Amniotic epithelial cell (primary cell): ENCODE measurements around the gene SBDS.
"Not testable (repeated sequence)": the region's sequence is repeated elsewhere in the genome, so short reads cannot be mapped to it uniquely, and the experiment has no call there.

Source experiments
- DNase-seq: peaks from one replicate; pipeline ENCODE4 v3.0.0-alpha.2; 2010; ENCODE audit warnings: low read depth

SBDS gene

DNA sequence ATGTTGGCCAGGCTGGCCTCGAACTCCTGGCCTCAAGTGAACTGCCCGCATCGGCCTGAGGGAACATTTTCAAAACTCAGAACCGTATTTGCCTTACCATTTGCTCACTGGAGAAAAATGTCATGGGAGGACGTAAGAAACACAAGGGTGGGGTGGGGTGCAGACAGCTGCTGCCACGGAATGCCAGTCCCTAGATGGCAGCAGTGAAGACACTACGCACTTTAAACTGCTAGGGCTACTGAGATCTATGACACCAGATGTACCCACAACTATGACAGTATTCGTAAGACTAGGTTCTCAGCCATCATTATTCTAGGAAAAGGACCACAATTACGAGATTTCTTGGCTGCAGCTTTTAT lies 716 bp downstream of the SBDS start:
- peak; percentile 79 for DNase-seq

DNA sequence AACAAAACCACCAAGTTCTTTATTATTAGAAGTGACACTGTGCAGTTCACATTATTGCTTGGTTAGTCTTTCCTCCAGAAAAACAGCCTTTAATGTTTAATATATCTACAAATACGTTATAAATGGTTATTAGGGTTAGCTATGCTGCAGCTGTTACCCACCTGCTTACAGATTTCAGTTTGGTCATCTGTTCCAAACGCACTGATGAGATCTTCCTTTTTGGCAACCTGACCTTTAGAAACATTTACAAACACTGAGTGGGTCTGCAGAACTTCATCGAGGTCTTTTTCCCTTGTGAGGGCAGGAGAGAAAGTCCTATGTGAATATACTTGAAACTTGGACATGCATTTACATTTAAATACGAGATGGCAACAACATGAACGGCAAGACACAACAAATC lies 1.3 kb downstream of the SBDS start:
- DNase-seq, result not testable (repeated sequence)

DNA sequence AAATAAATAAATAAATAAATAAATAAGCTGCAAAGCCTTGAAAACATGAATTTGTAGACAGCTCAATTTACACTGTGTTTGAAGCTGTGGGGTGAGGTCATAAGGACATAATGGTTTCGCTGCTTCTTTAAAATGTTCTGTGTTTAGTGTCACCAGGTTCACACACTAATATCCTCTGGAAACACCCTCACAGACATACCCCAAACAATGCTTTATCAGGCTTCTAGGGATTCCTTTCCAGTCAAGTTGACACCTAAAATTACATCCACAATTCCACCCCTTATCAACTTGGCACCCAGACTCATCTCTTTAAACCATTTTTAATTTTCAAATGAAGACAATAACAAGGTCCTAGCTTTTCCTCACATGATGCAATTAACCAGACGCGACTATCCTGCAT lies 5.8 kb downstream of the SBDS start:
- DNase-seq, result not testable (repeated sequence)

DNA sequence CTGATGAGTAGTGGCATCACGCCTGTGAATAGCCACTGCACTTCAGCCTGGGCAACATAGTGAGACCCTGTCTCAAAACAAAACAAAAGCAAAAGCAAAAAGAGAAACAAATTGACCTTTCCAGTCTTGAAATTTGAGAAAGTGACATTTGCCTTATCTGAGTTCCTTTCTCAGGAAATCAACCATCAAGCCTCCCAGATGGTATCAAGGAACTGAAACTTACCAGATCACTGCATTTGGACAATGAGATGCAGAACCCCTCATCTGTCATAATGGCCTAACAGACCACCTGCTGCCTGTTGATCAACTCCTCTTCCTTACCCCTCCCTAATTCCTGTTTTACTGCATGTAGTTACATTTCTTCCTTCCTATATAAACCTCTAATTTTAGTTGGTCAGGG lies 15.1 kb downstream of the SBDS start:
- DNase-seq, result not testable (repeated sequence)

DNA sequence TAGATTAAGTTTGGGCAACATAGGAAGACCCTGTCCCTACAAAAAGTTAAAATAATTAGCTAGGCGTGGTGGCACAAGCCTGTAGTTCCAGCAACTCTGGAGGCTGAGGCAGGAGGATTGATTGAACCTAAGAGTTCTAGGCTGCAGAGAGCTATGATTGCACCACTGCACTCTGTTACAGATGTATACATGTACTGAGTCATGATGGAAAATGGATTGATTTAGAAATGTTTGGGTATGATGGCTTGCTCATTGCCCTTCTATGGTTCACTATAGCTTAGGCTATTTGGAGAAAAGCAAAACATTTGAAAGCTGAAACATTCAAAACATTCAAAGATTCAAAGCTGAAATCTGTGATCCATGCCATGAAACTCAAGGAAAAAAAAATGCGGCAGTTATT lies 16.4 kb downstream of the SBDS start:
- peak; percentile 11 for DNase-seq

DNA sequence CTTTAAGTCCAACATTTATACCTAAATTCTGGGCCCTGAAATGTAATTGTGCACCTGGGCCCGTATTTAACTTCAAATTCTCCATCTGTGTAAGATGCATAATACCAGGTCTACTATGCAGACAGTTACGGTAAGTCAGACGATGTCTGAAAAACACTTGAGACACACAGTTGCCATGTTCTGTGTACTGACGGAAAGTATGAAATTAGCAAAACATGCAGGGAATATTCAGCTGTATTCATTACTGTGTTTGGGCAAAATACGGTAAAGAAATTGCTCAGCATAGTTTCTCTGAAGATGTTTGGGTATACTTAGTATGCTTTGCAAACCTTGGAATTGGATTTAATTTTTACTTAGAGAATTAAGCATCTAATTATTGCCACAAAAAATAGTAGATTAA lies 17.1 kb downstream of the SBDS start:
- DNase-seq, result not testable (repeated sequence)

DNA sequence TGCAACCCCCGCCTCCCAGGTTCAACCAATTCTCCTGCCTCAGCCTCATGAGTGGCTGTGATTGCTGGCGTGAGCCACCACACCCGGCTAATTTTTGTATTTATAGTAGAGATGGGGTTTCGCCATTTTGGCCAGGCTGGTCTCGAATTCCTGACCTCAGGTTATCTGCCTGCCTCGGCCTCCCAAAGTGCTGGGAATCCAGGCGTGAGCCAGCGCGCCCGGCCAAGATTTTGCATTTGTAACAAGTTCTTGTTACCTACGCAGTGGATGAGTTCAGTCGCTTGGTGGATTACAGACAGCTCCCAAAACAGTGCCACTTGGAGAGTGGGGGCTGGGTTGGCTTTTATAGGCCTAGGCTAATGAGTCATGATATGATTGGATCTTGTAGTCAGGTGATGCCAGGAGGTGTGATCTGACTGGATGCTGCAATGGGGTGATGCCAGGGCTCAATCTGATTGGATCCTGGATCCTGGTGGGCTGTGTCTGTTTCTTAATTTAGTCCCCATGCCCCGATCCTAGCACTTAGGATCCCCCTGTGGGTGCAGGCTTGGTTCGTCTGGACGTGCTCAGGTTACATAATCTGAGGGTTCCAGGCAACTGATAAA lies 20.3 kb downstream of the SBDS start:
- no peak for DNase-seq

DNA sequence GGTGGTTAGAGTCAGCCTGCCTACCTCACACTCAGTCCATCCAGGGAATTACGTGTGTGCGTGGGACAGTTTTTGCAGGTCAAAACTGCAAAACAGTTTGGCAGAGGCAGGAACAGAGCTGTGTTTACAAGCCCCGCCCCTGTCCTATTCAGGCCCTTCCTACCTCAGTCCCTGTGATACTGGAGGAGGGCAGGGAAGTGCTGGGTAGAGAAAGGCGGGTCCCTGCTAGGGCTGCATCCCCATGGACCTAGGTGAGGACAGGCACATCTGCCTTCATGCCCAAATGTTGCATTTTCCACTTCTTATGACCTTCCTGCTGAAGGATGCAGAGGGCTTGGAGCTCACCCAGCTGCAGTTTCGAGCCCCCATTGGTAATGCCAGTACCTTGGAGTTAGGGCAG lies 25.1 kb downstream of the SBDS start:
- DNase-seq, result no peak

DNA sequence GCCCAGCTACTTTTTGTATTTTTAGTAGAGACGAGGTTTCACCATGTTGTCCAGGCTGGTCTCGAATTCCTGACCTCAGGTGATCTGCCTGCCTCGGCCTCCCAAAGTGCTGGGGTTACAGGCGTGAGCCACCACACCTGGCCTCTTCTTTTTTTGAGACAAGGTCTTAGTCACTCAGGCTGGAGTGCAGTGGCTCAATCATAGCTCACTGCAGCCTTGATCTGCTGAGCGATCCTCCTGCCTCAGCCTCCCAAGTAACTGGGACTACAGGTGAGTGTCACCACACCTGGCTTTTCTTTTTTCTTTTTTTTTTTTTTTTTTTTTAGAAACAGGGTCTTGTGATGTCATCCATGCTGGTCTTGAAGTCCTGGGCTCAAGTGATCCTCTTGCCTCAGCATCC lies 26.4 kb downstream of the SBDS start:
- DNase-seq, result not testable (repeated sequence)

DNA sequence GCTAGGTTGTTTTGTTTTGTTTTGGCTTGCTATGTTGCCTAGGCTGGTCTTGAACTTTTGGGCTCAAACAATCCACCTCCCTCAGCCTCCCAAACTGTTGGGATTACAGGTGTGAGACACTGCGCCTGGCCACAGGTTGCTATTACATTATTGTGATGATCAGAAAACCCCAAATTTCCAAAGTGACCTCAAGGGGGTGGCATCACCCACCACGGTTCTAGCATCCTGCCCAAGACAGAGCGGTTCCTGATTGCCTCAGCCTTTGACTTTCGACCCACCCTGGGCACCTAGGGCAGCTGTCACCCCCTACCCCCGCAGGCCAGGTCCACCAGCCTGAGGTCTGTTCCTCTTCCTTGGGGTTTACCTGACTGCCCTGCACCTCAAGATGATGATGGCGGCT lies 28.4 kb downstream of the SBDS start:
- no peak for DNase-seq

DNA sequence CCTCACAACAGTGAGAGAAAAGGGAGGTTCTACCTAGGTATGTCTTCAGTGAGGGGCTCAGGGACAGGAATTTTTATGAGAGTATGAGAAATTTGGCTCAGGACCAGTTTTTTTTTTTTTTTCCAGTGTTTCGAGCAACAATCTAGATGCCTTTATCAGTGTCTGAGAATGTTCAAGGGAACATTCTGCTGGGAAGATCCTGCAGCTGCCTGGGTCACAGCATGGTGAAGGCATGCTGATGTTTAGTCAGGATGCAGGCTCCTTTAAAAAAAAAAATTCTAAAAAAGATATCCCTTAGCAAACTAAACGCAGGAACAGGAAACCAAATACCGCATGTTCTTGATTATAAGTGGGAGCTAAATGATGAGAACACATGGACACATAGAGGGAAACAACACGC lies 31.0 kb downstream of the SBDS start:
- peak; percentile 86 for DNase-seq

DNA sequence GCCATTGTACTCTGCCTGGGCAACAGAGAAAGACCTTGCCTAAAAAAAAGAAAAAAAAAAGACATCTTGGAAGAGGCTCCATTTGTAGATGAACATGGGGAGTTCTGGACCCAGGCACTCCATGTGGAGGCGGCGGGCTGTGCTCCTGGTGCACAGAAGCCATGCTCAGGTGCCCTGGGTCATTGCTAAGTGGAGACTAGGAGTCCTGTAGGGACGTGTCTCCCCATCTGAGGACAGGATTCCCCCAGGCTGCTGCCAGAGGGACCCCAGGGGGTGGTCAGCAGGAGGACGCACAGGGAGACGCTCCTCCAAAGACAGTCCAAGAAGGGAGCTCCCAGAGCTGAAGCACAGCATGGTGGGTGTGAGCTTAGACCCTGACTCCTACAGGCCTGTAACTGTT lies 34.3 kb downstream of the SBDS start:
- DNase-seq, result no peak

DNA sequence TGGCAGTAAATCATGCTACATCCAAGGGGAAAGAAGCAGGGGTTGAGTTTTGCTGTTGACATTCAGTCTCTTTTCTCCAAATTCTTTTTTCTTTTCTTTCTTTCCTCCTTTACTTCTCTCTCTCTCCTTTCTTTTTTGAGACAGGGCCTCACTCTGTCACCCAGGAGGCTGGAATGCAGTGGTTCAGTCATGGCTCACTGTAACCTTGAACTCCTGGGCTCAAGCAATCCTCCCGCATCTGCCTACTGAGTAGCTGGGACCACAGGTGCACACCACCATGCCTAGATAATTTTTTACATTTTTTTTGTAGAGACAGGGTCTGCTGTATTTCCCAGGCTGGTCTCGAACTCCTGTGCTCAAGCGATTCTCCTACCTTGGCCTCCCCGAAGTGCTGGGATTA lies 35.2 kb downstream of the SBDS start:
- DNase-seq, result no peak

DNA sequence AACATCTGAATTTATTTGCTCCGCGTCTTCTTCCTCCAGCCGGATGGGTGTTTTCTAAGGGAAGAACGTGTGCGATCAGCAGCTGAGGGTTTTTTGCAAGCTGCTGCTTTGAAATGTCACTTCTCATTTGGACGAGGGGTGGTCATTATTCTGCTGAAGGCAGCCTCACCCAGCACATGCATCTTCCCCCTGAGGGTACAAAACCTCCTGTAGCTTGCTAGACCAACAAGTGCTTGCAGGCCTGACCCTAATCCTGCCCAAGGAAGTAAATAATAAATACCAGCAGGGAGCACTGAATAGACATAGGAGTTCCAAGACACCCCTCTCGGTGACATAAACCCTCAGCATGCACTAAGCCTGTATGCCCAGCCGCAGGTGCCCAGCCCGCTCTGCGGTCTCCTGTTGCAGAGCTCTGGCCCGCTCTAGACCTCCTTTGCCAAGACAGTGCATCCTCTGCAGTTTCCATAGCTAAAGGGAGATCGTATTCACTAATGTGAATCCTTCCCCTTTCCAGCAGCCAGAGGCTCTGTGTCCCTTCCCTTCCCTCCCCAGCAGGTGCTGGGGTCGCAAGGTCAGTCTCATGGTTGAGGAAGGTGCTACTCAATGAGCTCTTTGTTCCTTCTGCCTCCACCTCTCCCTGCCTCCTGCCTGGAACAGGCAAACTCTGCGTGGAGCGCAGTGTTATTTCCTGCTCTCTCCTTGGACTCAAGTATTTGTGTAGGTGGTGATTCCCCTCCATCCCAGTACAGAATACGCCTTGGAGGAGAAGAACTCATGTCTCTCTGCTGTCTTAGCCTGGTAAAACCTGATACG lies 36.6 kb downstream of the SBDS start:
- DNase-seq, result no peak

DNA sequence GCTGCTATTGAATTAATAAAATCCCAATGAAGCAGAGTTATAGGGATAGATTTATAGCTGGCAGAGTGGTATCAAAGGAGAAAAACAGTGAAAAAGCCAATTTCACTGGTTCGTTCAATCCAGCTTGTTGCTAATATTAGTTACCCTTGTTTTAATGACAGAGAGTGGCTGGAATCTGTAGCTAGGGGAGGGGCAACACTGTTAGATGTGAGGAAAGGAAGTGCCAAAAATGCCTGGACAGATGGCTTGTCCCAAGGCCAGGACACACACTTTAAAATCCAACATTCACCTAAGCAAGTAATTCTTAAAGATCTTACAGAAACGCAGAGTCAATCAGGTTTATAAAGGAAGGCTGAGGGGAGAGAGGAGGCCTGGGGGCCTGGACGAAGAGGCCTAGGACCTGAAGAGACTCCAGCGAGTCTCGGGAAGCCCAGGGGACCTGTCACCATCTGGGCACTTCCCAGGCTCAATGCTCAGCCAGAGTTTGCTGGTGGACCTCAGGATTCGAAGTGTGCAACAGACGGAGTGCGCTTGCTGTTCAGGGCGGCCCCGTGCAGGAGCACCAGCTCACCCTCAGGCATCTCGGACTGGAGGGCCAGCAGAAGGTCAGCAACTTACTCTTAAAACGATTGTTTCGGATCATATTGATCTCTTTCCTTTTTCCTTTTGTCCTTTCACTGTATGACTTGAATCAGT lies 37.6 kb downstream of the SBDS start:
- no peak for DNase-seq

DNA sequence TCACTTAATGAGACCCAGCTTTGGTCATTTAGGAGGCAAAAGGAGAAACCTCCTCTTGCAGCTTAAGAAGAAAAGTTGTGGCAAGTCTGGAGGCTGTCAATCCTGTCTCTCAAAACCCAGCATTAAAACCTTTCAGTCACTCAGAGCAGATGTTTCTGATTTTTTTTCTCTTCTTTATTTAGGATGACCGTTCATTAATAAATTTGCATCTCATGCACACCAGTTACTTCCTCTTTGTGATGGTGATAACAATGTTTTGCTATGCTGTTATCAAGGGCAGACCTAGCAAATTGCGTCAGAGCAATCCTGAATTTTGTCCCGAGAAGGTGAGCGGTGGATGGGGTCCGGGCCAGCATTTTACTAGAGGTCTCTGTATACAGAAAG lies 42.4 kb downstream of the SBDS start:
- no peak for DNase-seq

DNA sequence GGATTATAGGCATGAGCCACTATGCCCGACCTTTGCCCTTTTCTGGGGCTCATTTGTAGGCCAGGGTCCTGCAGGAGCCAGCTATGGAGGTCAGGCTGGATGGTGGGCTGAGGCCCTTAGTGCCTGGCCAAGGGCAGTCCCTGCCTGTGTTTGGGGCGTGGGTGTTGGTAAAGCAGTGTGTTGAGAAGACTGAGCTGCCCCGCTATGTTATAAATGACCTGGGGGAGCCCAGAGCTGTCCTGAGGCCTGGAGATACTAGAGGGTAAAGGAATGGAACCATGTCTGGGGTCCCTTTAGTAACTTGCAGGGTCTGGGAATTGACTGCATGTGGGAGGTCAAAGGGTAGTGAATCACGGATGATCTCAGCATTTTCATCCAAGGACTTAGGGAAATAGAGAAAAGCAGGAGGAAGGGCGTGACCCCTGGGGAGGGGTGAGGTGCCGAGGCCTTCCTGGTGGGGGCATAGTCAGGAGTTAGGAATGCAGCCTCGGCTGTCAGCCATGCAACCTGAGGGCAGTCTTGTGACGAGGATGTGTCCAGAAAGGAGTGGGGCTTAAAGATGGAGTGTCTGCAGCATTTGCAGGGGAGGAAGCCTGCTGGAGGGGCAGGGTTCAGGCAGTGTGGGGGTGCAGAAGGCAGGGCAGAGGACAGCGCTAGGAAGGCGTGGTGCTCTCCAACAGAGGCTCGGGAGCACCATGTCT lies 42.9 kb downstream of the SBDS start:
- peak; percentile 75 for DNase-seq

DNA sequence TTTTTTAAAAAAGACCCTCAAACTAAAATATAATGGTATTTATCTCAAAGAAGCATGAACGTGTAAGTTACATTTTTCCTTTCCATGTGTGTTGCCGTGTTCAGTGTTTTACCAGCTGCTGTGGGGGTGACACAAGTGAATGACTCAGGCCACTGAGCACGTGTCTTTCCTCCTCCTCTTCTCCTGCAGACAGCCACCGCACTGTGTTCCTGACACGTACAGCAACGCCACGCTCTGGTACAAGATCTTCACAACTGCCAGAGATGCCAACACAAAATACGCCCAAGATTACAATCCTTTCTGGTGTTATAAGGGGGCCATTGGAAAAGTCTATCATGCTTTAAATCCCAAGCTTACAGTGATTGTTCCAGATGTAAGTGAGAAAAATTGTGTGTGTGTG lies 44.6 kb downstream of the SBDS start:
- DNase-seq, result no peak

DNA sequence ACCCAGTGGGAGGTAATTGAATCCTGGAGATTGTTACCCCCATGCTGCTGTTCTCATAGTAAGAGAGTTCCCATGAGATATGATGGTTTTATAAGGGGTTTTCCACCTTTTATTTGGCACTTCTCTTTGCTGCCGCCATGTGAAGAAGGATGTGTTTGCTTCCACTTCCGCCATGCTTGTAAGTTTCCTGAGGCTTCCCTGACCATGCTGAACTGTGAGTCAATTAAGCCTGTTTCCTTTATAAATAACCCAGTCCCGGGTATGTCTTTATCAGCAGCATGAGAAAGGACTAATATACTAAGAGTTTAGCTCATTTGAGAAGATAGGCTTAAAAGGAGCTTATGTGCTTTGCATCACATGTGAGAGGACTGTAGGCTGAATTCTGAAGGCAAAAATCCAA lies 45.1 kb downstream of the SBDS start:
- DNase-seq, result no peak

DNA sequence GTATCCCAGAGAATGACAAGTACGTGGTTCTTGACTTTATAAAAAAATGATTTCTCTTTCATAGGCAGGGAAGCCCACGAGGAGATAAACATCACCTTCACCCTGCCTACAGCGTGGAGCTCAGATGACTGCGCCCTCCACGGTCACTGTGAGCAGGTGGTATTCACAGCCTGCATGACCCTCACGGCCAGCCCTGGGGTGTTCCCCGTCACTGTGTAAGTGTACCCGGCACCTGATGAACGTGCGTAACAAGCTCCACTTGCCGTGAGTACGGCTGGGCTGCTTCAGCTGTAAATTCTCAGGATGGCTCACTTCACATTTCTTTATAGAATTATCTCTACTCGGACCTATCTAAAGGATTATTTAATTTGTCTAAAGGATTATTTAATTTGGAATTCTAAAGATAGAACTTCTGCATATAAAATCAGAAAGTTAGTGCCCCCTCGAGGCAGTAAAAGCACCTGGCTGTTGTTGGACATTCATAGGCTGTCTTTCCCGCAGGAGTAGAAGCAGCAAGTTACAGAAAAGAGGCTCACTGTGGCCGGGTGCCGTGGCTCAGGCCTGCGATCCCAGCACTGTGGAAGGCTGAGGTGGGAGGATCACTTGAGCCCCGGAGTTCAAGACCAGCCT lies 46.8 kb downstream of the SBDS start:
- no peak for DNase-seq

DNA sequence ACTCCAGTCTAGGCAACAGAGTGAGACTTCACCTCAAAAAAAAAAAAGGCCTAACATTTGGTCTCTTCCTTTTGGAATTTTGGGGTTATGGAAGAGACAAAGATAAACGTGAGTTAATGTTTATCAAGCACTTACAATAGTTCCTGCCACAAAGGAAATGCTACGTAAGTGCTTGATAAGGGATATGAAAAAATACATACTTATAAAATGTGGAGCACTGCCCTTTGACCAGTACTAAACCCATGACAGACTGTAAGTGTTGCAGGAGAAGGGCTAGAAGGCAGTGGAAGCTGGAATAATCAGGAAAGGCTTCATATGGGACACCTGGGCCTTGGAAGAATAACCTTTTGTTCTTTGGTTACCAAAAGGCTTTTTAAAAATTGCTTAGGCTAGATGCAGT lies 48.8 kb downstream of the SBDS start:
- DNase-seq, result peak; percentile 51

DNA sequence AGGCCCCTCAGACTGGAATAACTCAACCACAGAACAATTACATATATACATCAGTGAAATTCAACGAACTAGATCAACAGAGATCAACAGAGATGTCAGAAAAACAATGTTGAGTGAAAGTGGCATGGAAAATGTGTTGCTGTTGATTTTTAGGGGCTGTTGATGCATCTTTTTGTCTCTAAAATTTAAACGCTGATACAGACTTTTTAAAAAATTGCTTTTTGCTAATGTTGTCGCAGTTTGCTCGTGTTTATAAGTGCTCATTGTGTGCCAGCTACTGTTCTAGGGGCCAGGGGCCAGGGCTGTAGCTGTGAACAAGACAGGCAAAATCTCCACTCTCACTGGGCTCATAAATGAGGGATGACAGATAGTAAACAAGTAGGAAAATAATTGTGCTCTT lies 56.1 kb downstream of the SBDS start:
- no peak for DNase-seq
